Measurements from ENCODE around the gene DHRS3. TPM values are rescaled to one million over a fixed set of nuclear protein-coding genes. Genes with fewer than 3 reads are reported as not detected.

Gene DHRS3
- total RNA-seq, 1 experiment from 2014 or later: 28.8 TPM

DNA sequence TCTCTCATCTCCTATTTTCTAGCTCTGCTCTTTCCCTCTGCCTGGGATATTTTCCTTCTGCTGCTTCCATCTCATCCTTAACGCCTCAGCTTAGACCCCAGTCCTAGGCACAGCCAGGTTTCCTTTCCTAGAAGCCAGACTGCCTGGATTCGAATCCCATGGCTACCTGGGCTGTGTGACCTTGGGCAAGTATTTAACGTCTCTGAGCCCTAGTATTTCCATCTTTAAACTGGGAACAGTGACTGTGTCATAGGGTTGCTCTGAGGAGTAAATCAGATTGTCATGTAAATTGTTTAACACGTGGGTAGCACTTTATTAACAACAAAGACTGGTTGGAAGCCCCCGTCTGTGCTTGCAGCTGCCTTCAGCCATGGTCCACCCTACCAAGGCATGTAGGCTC is 18.4 kb downstream of the DHRS3 start:
- DNase-seq (ENCODE audit: low read depth): no peak

DNA sequence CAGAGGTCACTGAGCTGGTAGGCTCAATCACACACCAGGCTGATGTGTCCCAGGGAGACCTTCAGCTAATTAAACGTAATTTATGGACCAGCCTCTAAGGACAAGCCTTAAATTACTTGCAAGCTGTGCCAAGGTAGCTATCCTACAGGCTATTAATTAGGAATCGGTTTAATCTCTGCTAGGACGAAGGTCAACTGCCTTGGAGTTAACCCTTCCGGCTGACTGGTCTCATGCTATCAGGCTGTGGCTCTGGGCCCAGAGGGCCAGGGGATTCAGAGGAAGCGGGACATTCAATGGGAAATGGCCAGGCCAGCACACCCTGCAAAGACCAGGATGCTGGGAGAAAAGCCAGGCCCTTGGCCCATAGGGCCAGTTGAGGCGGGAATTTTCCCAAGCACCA is 19.0 kb downstream of the DHRS3 start:
- DNase-seq (ENCODE audit: low read depth): no peak

DNA sequence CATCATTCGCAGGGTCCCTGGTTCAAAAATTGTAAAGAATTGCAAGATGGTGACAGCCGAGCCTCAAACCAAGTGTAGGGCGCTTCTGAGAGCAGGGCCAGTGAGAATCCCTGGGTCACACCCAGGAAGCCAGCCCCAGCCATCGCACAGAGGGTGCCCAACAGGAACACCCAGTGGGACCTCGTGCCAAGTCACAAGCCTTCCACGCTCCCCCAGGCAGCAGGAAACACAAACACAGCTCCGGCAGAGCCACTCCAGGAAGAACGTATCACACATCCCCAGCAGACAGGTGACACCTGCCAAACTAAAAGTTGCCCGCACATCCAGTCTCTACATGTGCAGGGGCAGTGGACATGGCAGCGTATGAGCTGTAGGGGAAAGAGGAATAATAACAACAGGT is 20.2 kb downstream of the DHRS3 start:
- DNase-seq (ENCODE audit: low read depth): no peak

DNA sequence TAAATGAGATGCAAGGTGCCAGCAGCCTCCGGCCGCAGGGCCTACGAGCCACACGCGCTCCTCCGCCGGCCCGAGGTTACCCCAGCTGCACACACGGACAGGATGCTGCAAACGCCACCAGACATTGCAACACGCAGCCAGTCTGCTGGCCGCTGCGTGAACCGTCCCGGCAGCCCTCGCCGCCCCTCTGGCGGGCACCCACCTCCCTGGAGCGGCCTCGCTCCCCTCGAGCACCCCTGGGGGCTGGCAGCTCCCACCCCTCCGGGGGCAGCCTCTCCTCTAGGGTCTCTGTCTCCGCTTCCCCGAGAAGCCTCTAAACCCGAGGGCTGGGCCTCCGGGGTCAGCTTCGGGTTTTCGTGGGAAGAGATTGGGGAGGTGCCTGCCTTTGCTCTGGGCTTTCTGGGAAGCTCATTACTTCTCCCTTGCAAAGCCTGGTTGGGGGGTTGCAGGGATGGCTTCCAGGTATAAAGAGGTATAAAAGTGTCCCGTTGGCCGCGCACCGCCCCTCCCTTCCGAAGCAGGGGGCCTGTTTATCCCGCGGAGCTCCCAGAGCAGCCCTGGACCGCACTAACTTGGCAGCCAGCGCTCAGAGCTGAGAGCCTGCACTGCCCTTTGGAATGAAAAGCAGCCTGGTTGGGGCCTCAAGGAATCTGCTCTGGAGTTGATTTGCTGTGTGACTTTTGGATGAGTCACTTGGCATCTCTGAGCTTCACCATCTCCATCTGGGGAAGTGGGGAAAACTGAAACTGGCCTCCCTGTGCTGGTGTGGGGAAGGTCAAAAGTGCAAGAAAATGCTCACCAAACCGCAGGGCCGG is 21.8 kb downstream of the DHRS3 start:
- peak; percentile 99 for DNase-seq (ENCODE audit: low read depth)

DNA sequence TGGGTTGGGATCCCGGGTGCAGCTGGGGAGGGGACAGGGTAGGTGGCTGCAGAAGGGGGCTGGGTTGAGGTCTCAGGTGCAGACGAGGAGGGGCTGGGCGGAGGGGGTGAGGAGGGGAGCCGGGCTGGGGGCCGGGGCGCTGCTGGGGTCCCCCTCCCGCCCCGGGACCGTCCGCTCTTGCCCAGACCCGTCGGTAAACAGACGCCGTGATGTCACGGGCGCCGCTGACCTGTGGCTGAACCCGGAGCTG is 22.3 kb downstream of the DHRS3 start:
- no peak for DNase-seq (ENCODE audit: low read depth)

DNA sequence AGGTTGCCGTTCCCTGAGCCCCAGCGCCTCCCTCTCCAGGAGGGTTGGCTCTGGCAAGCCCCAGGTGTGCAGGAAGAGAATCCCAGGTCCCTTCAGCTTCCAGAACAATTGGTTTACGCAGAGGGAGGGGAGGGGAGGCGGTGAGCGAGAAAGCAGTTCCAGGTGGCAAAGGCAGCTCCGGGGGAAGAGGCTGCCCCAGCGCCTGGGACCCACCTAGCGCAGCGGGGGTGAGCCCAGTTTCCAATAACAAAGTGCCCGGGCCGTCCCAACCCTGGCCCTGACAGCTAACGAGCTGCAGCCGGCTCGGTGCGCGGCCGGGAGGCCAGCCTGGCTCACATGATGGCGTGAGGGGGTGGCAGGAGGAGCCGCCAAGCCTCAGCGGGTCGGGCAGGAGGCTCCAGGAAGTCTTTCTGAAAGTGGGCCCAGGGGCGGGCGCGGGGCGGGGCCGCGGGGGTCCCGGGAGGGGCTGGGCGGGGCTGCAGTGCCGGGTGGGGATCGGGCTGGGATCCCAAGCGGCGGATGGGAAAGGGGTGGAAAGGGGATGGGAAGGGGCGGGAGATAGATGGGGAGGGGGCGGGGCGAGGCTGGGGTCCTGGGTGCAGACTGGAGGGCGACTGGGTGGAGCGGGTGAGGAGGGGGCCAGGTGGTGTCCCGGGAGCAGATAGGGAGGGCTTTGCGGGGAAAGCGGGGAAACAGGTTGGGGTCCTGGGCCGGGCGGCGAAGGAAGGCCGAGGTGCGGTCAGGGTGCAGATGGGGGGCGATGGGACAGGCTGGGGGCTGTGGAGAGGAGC is 22.8 kb downstream of the DHRS3 start:
- DNase-seq (ENCODE audit: low read depth): peak; percentile 66

DNA sequence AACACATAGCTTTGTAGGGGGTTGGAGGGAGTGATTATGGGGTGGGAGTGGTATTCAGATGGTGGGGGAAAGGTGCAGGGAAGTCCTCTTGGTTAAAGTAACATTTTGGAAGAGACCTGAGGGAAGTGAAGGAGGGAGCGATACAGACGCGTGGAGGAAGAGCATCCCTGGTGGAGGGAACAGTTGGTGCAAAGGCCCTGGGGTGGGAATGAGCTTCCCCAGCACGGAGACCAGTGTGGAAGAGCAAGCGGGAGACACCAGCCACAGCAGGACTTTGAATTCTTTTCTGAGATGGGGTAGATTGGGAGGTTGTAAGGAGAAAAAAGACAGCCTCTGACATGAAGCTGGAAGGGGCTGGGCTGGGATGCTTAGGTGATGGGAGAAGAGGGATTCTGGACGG is 23.5 kb downstream of the DHRS3 start:
- no peak for DNase-seq (ENCODE audit: low read depth)

DNA sequence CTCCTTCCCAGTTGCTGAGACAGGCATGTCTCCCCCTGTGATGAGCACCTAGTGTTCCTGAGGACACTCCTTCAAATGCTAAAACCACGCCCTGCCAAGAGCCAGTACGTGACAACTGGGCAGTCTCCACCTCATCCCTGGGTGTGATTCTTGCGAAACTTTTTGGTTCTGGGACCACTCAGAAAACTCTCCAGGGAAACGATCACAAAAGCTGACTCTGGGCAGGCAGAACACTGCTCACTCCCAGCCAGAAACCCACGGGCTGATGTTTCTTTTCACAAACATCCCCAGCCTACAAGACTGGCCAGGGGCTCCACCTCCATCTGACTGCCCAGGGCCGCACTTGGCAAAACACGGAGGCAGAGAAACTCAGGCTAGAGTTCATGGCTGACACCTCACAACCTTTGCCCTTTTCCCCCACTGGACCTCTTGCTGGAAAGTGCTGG is 24.4 kb downstream of the DHRS3 start:
- peak; percentile 82 for DNase-seq (ENCODE audit: low read depth)

DNA sequence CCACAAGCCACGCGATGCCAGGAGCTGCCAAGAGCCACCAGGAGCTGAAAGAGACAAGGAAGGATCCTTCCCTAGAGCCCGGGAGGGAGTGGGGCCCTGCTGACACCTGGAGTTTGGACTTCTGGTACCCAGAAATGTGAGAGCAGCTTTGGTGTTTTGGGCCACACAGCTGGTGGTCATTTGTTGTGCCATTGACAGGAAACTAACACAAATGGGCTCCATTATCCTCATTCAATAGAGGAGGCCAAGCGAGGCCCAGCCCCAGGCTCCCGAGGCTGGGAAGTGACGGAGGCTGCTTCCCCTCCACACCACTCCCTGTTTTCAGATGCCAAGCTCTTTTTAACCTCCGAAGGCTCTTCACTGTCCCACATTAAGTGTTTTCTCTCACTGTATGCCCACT is 25.5 kb downstream of the DHRS3 start:
- no peak for DNase-seq (ENCODE audit: low read depth)

DNA sequence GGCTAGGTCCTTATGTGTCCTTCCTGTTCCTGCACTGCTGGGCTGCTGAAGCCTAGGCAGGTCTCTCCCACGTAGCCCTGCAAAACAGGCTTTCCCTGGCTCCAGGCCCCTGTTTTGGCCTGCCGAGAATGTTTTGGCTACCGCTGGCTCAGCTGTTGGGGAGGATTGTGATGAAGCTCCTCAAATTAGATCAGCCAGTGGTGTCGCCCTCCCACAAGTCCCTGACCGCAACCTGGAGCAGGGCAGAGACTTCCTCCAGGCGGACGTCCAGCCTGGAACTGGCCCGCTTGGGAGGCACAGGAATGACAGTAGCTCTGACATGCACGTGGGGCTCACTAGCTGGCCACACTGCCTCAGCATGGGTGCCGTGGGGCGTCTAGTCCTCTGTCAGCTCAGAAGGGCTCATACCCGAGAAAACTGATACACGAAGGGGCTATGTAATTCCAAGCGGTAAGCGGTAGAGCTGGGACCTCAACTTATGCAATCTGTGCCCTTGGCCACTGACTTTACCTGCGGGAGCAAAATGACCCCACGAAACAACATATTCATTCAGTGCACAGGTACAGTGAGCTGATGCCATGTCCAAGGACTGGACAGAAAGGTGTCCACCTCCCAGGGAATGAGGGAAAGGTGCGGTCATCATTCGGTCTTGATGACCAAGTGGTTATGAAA is 26.6 kb downstream of the DHRS3 start:
- DNase-seq (ENCODE audit: low read depth): no peak

DNA sequence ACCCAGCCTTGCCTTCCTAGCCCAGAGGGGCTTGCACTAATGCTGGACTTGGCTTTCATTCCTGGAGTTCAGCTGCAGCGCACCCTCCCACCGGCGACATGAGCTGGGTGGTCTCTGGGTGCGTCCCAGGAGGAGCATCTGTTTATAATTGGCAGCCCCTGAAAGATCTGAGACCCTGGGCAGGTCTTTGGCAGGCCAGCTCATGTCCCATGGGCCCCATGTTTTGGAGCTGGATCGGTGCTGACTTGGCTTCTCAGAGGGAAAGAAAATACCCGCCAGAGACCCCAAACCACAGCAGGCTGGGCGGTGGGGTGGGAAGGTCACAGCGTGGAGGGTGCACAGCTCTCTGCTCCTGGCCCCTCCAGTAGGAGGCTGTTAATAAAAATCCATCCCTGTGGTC is 29.3 kb downstream of the DHRS3 start:
- no peak for DNase-seq (ENCODE audit: low read depth)

DNA sequence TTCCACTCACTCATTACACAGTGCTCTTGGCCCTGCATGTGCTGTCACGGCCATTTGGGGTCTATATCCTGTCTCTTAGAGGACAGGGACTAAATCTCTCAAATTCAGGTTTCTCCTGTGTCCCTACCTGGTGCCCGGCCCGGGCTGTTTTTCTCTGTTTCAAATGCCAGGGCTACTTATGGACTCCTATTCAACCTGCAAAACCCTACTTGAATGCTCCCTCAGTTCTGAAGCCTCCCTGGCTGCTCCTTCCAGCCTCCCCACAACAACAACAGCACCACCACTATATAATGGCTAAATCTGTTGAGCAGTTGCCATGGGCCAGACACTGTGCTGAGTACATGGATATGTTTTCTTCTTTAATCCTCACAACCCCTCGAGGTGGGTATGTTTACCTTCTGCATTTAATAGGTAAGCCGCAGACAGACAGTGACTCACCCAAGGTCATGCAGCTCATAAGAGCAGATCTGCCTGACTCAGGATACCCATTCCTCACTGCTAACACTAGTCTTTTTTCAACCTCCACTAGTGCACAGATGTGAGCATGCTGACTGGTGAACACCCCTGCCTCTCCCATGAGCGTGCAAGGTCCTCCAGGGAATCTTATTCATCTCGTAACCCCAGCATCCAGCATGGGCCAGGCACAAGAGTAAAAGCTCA is 29.9 kb downstream of the DHRS3 start:
- DNase-seq (ENCODE audit: low read depth): peak; percentile 58

DNA sequence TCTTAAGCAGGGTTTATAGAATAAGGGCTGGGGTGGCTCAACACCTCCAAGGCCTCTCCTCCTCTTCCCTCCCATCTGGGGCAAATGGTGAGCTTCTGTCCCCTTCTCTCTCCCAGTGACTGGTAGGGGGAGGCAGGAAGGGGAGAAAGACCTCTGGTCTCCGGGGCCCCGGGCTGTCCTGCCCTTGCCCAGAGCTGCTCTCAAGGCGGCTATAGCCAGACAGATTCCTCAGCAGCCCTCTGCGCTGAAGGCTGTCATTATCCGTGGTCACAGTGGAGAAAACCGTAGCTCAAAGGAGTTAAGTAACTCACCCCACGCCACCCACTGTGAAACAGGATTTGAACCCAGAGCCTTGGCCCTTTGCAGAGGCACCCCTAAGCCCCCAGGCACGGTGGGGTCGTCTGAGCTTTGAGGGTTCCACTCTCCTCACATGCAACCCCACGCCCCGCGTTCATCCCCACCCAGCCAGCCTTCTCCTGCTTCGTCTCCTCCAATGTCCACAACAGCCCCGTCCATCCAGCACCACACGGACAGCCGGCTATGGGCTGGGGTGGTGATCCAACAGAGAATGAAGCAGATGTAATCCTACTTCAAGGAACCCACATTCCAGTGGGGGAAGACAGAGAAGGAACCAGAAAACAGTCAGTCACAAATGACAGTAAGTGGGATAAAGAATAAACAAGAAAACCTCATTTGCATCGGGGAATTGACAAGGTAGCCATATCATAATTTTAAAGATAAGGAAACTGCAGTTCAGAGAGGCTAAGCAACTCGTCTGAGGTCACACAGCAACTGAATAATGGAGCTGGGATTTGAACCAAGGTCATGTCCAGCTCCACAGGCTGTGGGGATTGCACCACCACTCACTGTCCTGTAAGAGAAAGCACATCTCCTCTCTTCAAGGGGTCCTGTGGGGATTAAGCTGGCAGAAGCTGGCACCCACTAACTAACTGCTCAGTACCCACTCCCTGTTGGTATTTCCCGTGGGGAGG is 31.8 kb downstream of the DHRS3 start:
- DNase-seq (ENCODE audit: low read depth): no peak

DNA sequence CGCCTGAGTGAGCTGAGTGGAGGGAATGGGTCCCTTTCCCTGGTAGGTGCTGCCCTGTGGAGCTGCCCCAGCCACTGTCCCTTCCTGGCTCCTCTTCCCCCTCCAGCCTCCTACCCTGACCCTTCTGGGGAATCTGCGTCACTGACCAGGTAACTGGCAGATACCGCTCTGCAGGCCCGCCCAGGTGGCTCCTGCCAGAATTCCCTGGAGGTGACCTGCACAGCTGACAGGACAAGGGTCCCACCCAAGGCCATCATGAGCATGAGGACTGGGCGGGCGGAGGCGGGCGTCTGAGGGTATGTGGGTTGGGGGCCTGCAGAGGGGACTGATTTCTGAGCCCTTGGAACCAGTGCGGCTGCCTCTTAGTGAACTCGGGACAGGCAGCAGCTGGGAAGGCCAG is 32.5 kb downstream of the DHRS3 start:
- no peak for DNase-seq (ENCODE audit: low read depth)

DNA sequence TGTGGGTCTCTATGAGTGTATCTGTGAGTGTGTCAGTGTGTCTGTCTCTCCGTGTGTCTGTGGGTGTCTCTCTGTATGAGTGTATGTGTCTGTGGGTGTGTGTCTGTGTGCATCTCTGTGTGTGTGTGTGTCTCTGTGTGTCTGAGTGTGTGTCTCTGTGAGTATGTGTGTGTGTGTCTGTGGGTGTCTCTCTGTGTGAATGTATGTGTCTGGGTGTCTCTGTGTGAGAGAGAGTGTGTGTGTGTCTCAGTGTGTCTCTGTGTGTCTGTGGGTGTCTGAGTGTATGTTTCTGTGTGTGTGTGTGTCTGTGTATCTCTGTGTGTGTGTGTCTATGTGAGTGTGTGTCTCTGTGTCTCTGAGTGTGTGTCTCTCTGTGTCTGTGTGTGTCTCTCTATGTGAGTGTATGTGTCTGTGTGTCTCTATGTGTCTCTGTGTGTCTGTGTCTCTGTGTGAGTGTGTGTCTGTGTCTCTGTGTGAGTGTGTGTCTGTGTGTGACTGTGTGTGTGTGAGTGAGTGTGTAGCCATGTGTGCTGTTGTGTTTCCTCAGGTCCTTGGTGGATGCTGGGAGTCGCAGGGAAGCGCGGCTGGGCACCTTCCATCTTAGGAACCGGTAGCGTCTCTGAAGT is 33.0 kb downstream of the DHRS3 start:
- DNase-seq (ENCODE audit: low read depth): no peak

DNA sequence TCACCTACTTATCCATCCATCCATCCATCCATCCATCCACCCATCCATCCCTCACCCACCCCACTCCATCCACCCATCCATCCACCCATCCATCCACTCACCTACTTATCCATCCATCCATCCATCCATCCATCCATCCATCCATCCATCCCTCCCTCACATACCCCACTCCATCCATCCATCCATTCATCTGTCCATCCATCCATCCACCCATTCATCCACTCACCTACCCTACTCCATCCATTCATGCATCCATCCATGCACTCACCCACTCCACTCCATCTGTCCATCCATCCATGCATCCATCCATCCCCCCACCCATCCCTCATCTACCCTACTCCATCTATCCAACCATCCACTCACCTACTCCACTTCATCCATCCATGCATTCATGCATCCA is 34.5 kb downstream of the DHRS3 start:
- DNase-seq (ENCODE audit: low read depth): no peak

DNA sequence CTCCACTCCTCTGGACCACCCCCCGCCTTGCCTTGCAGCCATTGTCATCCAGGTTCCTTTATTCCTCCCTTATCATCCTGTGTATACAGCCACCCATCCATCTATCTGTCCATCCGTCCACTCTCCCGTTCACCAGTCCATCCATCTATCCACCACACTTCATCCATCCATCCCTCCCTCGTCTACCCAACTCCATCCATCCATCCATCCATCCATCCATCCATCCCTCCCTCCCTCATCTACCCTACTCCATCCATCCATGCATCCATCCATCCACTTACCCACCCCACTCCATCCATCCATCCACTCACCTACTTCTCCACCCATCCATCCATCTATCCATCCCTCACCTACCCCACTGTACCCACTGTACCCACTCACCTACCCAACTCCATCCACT is 35.4 kb downstream of the DHRS3 start:
- DNase-seq (ENCODE audit: low read depth): no peak

DNA sequence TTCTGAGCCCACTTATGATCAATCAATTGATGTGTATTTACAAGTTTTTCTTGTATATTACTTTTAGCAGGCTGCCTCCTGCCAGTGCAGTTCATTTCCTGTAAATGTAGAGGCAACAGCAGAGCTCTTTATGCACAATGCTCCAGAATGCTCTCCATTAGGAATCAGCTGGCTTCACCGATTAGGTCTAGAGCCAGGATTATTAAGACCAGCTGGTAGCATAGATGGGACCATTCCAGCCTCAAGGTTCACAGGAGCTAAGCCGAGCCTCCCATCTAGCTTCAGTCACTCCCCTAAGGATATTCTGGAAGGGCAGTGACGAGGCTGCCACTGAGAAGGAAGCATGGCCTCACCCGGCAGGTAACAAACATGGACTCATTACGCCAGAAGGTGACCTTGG is 36.8 kb downstream of the DHRS3 start:
- peak; percentile 67 for DNase-seq (ENCODE audit: low read depth)

DNA sequence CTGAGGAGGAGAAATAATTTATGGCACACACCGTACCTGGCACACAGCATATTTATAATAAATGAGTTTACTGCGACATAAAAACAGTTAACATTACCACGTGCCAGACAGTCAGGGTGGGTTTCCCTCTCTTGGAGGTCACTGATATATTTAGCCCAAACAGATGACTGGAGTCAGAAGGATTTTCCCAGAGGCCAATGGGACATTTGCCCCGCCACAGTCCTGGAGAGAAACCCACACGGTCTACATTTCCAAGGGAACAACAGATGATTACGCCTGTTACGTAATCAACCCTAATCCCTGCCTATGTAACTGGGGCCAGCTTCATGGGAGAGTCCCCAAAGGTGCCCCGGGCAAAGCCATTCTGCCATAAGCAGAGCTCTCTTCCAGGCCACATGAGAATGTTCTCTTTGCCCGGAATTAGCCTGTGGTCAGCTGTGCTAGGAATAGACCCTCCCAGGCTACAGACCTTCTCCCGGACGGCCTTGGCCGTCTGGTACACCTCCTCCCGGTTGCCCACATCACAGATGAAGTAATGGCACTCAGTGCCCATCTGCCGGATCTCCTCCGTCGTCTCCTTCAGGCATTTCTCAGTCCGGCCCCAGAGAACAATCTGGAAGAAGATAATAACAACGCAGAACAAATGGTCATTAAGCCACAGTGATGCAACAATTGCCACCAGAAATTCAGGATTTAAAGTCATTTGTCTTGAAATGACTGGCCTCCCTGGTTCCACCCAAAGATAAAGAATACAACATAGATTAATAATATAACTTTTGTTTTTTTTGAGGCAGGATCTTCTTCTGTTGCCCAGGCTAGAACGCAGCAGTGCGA is 37.7 kb downstream of the DHRS3 start:
- DNase-seq (ENCODE audit: low read depth): peak; percentile 100
